ENCODE data around the gene SORBS2. TPM values are rescaled to one million over a fixed set of nuclear protein-coding genes. Genes with fewer than 3 reads are reported as not detected.

The SORBS2 gene
- total RNA-seq, 1 experiment from 2014 or later, result 0.34 TPM

DNA sequence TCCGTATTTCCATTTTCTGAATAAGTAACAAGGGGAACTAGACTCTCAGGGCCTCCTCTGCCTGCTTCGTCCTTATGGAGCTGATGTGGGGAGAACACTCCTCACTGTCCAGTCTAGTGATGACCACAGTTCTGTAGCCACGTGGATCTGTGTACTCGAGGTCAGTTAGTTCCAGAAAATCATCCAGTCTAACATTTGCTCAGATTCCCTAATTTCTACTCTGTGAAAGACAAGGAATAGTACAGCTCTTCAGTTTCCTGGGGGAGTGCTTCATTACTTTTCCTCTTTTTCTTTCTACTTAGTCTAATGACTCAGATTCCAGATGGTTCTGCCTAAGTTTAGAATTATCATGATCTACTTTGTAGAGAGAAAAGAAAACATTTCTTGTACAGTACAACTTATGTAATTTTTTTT is 82.6 kb downstream of the SORBS2 start:
- H3K9ac ChIP-seq (ENCODE audit: low read length), result no peak overlapping the region
- H3K79me2 ChIP-seq (ENCODE audit: insufficient read depth, low read length), result no peaks in the 10 kb centered on the region
- no peak overlapping the region for H2AFZ ChIP-seq (ENCODE audit: low read depth, low read length, poor library complexity, severe bottlenecking)
- BruUV-seq (replicated peaks), result no TSS peak
- H3K27me3 ChIP-seq (ENCODE audit: insufficient read depth, low read length), result no peaks in the 10 kb centered on the region
- ChIA-PET RAD21 (ENCODE audit: low non-redundant PET in 1 of 2, low total read pairs in 2 of 2, uncharacterized antibody in 2 of 2, unreplicated experiment in 2 of 2) (no interaction called here), CTCF (no interaction called here), POLR2A (no interaction called here)
- H3K9me2 ChIP-seq (ENCODE audit: insufficient read depth), result no peaks in the 10 kb centered on the region
- H3K4me3 ChIP-seq (replicated peaks in 1 of 2; ENCODE audit: low read depth in 1 of 2, low read length in 2 of 2), result no peak overlapping the region
- ATAC-seq (no peak), DNase-seq (ENCODE audit: low read depth, low spot score) (no peak)
- intact Hi-C loops (cut with micrococcal nuclease), result no loop called here
- H3K4me2 ChIP-seq (ENCODE audit: low read length), result no peak overlapping the region
- no peaks in the 10 kb centered on the region for H3K36me3 ChIP-seq (ENCODE audit: control insufficient read depth in 1 of 2, insufficient read depth in 2 of 2, low read length in 2 of 2)
- H3K27ac ChIP-seq (ENCODE audit: low read depth, low read length), result no peak overlapping the region
- no peaks in the 10 kb centered on the region for H3K4me1 ChIP-seq (ENCODE audit: control insufficient read depth in 1 of 2, insufficient read depth in 2 of 2, low read length in 2 of 2)
- no peak for TF ChIP-seq FOSL1 (IDR thresholded peaks at IDR 0.05; ENCODE audit: low read depth)
- TF ChIP-seq SRF (IDR thresholded peaks at IDR 0.05; ENCODE audit: low read depth), result no peak
- TF ChIP-seq, protein P1, sequence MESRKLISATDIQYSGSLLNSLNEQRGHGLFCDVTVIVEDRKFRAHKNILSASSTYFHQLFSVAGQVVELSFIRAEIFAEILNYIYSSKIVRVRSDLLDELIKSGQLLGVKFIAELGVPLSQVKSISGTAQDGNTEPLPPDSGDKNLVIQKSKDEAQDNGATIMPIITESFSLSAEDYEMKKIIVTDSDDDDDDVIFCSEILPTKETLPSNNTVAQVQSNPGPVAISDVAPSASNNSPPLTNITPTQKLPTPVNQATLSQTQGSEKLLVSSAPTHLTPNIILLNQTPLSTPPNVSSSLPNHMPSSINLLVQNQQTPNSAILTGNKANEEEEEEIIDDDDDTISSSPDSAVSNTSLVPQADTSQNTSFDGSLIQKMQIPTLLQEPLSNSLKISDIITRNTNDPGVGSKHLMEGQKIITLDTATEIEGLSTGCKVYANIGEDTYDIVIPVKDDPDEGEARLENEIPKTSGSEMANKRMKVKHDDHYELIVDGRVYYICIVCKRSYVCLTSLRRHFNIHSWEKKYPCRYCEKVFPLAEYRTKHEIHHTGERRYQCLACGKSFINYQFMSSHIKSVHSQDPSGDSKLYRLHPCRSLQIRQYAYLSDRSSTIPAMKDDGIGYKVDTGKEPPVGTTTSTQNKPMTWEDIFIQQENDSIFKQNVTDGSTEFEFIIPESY (IDR thresholded peaks at IDR 0.05; ENCODE audit: extremely low read depth, insufficient replicate concordance, low read length), result no peak
- TF ChIP-seq REST (IDR thresholded peaks at IDR 0.05; ENCODE audit: low read depth), result no peak
- no peak for TF ChIP-seq SP1 (IDR thresholded peaks at IDR 0.05; ENCODE audit: low read depth)
- no peak for TF ChIP-seq SIN3A (IDR thresholded peaks at IDR 0.05; ENCODE audit: low read depth)
- no peak for TF ChIP-seq CEBPB (IDR thresholded peaks at IDR 0.05; ENCODE audit: low read depth)
- TF ChIP-seq, protein P2, sequence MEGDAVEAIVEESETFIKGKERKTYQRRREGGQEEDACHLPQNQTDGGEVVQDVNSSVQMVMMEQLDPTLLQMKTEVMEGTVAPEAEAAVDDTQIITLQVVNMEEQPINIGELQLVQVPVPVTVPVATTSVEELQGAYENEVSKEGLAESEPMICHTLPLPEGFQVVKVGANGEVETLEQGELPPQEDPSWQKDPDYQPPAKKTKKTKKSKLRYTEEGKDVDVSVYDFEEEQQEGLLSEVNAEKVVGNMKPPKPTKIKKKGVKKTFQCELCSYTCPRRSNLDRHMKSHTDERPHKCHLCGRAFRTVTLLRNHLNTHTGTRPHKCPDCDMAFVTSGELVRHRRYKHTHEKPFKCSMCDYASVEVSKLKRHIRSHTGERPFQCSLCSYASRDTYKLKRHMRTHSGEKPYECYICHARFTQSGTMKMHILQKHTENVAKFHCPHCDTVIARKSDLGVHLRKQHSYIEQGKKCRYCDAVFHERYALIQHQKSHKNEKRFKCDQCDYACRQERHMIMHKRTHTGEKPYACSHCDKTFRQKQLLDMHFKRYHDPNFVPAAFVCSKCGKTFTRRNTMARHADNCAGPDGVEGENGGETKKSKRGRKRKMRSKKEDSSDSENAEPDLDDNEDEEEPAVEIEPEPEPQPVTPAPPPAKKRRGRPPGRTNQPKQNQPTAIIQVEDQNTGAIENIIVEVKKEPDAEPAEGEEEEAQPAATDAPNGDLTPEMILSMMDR (IDR thresholded peaks at IDR 0.05 in 2 of 3, conservative IDR thresholded peaks at IDR 0.05 in 1 of 3; ENCODE audit: borderline replicate concordance in 1 of 3, insufficient read depth in 1 of 3, low read depth in 2 of 3, low read length in 2 of 3), result no peak
- TF ChIP-seq, protein P3, sequence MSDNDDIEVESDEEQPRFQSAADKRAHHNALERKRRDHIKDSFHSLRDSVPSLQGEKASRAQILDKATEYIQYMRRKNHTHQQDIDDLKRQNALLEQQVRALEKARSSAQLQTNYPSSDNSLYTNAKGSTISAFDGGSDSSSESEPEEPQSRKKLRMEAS (IDR thresholded peaks at IDR 0.05), result no peak
- TF ChIP-seq POLR2AphosphoS5 (IDR thresholded peaks at IDR 0.05; ENCODE audit: low read depth, low read length), result no peak
- no peak for TF ChIP-seq ZFX (IDR thresholded peaks at IDR 0.05)
- no peaks in the 10 kb centered on the region for H3K9me3 ChIP-seq (ENCODE audit: control insufficient read depth in 1 of 2, insufficient read depth in 1 of 2, low read depth in 1 of 2, low read length in 2 of 2)
- H4K20me1 ChIP-seq (ENCODE audit: insufficient read depth), result no peaks in the 10 kb centered on the region
